Measurements from ENCODE around the gene CARD14. TPM values are rescaled to one million over a fixed set of nuclear protein-coding genes. Genes with fewer than 3 reads are reported as not detected.

CARD14 gene
- polyA plus RNA-seq, 3 donors = 0.11 to 0.27 (median 0.16) TPM

DNA sequence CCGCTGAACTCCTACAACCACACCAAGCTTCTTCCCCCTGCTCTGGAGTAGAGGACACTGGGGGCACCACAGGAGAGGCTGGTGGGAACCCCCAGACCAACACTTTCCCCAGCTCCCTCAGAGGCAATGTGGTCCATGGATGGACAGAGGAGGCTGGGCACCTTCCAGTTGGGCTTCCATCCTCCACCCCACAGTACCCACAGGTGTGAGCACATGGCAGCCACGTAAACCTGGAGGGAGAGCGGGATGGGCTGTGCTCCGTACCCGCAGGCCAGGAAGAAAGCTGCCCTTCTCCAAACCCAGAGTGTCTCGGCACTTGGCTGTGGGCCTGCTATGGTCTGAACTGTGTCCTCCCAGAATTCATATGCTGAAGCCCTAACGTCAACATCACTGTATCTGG lies 48.6 kb downstream of the CARD14 start:
- Mint-ChIP-seq H3K4me3 (peak overlapping the region; percentile 91 to 93), H3K9me3 (peaks cover 0 to 11% (median 2%) of the 10 kb centered on the region in 7 donors), H3K27me3 (ENCODE audit: low read depth in 3 of 3) (peaks cover 31 to 57% (median 41%) of the 10 kb centered on the region in 3 donors), H3K4me1 (peaks cover 43% of the 10 kb centered on the region), H3K36me3 (peaks cover 57 to 64% of the 10 kb centered on the region in 2 donors), H3K27ac (peak overlapping the region; percentile 93 to 99 (median 97))
- no peaks in the 10 kb centered on the region for H3K9me3 ChIP-seq (replicated peaks in 1 of 2; ENCODE audit: control insufficient read depth in 1 of 2, insufficient read depth in 1 of 2, low read length in 2 of 2)
- peaks cover 37 to 52% of the 10 kb centered on the region in 2 donors for H3K4me1 ChIP-seq (ENCODE audit: control insufficient read depth in 1 of 2, insufficient read depth in 2 of 2, low read length in 2 of 2)
- peaks cover 42 to 49% of the 10 kb centered on the region in 2 donors for H3K36me3 ChIP-seq (replicated peaks in 1 of 2; ENCODE audit: control insufficient read depth in 1 of 2, insufficient read depth in 2 of 2, low read length in 2 of 2)
- no peak overlapping the region for H2AFZ ChIP-seq (ENCODE audit: insufficient read depth, low read depth, low read length, poor library complexity, severe bottlenecking)
- TF ChIP-seq, protein P1, sequence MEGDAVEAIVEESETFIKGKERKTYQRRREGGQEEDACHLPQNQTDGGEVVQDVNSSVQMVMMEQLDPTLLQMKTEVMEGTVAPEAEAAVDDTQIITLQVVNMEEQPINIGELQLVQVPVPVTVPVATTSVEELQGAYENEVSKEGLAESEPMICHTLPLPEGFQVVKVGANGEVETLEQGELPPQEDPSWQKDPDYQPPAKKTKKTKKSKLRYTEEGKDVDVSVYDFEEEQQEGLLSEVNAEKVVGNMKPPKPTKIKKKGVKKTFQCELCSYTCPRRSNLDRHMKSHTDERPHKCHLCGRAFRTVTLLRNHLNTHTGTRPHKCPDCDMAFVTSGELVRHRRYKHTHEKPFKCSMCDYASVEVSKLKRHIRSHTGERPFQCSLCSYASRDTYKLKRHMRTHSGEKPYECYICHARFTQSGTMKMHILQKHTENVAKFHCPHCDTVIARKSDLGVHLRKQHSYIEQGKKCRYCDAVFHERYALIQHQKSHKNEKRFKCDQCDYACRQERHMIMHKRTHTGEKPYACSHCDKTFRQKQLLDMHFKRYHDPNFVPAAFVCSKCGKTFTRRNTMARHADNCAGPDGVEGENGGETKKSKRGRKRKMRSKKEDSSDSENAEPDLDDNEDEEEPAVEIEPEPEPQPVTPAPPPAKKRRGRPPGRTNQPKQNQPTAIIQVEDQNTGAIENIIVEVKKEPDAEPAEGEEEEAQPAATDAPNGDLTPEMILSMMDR (IDR thresholded peaks at IDR 0.05) = no peak
- H3K27ac ChIP-seq (ENCODE audit: low read depth in 1 of 2, low read length in 2 of 2) = peak overlapping the region in 1 of 2 donors; percentile 99
- peak overlapping the region; percentile 92 for H3K4me2 ChIP-seq (replicated peaks; ENCODE audit: extremely low read depth, low read length, poor library complexity, severe bottlenecking)
- peaks cover 3 to 22% of the 10 kb centered on the region in 2 donors for H3K27me3 ChIP-seq (ENCODE audit: control insufficient read depth in 2 of 2, insufficient read depth in 2 of 2, low read length in 2 of 2)
- H3K79me2 ChIP-seq (ENCODE audit: insufficient read depth, low read length) = peaks cover 32% of the 10 kb centered on the region
- WGBS (ENCODE audit: insufficient coverage) = 78% methylated on average over 6 of the region's 7 CpGs
- H3K9ac ChIP-seq (ENCODE audit: insufficient read depth, low read length, poor library complexity, severe bottlenecking) = peak overlapping the region; percentile 100
- peaks cover 55% of the 10 kb centered on the region for H4K20me1 ChIP-seq (ENCODE audit: insufficient read depth, low read length)
- intact Hi-C loops (cut with micrococcal nuclease) = loop anchor here in 1 of 2 donors (5.0 kb wide), 1 partner anchor 34 kb away; no protein-coding TSS in a partner anchor
- DNase-seq = no peak
- H3K4me3 ChIP-seq (replicated peaks in 1 of 3; ENCODE audit: low read depth in 2 of 3, low read length in 3 of 3) = peak overlapping the region in 1 of 3 experiments; percentile 95

DNA sequence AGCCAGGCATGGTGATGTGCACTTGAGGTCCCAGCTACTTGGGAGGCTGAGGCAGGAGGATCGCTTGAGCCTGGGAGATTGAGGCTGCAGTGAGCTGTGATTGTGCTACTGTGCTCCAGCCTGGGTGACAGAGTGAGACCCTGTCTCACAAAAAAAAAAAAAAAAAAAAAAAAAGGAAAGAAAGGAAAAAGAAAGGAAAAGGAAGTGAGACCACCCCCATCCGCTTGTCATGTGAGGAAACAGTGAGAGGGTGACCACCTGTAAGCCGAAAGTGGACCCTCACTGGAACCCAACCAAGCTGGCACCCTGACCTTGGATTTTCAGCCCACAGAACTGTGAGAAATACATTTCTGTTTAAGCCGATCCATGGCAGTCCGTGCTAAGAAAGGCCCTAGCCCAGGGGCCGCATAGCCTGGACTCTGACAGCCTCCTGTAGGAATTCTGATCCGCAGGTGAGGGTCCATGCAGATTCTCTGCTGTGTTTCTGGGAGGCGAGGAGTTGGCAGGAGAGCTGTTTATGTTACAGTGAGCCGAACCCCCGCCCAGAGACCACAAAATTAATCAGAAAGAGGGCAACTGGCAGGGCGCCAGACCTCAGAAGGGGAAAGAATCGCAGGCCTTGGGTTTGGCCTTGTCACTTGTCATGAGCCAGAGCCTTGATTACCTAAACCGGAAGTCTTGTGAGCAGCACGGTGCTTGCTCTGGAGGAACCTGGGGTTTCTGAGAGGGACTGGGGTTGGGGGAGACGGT lies 49.4 kb downstream of the CARD14 start:
- peaks cover 34 to 63% (median 44%) of the 10 kb centered on the region in 3 donors for H3K27me3 Mint-ChIP-seq (ENCODE audit: low read depth in 3 of 3)
- intact Hi-C loops (cut with micrococcal nuclease) = loop anchor here in 1 of 2 donors (5.0 kb wide), 1 partner anchor 33 kb away; no protein-coding TSS in a partner anchor
- peak overlapping the region; percentile 70 for H2AFZ ChIP-seq (ENCODE audit: insufficient read depth, low read depth, low read length, poor library complexity, severe bottlenecking)
- H3K4me3 ChIP-seq (replicated peaks in 1 of 3; ENCODE audit: low read depth in 2 of 3, low read length in 3 of 3) = peak overlapping the region; percentile 58 to 95 (median 86)
- peak overlapping the region; percentile 100 for H3K9ac ChIP-seq (ENCODE audit: insufficient read depth, low read length, poor library complexity, severe bottlenecking)
- no peaks in the 10 kb centered on the region for H3K9me3 ChIP-seq (replicated peaks in 1 of 2; ENCODE audit: control insufficient read depth in 1 of 2, insufficient read depth in 1 of 2, low read length in 2 of 2)
- peak overlapping the region; percentile 91 to 93 for H3K4me3 Mint-ChIP-seq
- H3K27ac ChIP-seq (ENCODE audit: low read depth in 1 of 2, low read length in 2 of 2) = peak overlapping the region; percentile 99
- H3K4me2 ChIP-seq (replicated peaks; ENCODE audit: extremely low read depth, low read length, poor library complexity, severe bottlenecking) = peak overlapping the region; percentile 92
- TF ChIP-seq, protein P1 (IDR thresholded peaks at IDR 0.05) = no peak
- H4K20me1 ChIP-seq (ENCODE audit: insufficient read depth, low read length) = peaks cover 47% of the 10 kb centered on the region
- H3K36me3 ChIP-seq (replicated peaks in 1 of 2; ENCODE audit: control insufficient read depth in 1 of 2, insufficient read depth in 2 of 2, low read length in 2 of 2) = peaks cover 39 to 44% of the 10 kb centered on the region in 2 donors
- peaks cover 29 to 44% of the 10 kb centered on the region in 2 donors for H3K4me1 ChIP-seq (ENCODE audit: control insufficient read depth in 1 of 2, insufficient read depth in 2 of 2, low read length in 2 of 2)
- peaks cover 32% of the 10 kb centered on the region for H3K79me2 ChIP-seq (ENCODE audit: insufficient read depth, low read length)
- 2% methylated on average over 9 of the region's 15 CpGs for WGBS (ENCODE audit: insufficient coverage)
- peaks cover 57 to 59% of the 10 kb centered on the region in 2 donors for H3K36me3 Mint-ChIP-seq
- peak; percentile 96 to 98 (median 98) for DNase-seq
- peaks cover 0 to 11% (median 2%) of the 10 kb centered on the region in 7 donors for H3K9me3 Mint-ChIP-seq
- H3K27ac Mint-ChIP-seq = peak overlapping the region; percentile 93 to 99 (median 97)
- H3K27me3 ChIP-seq (ENCODE audit: control insufficient read depth in 2 of 2, insufficient read depth in 2 of 2, low read length in 2 of 2) = peaks cover 3 to 25% of the 10 kb centered on the region in 2 donors
- peaks cover 35% of the 10 kb centered on the region for H3K4me1 Mint-ChIP-seq
